H1 (cell line): ENCODE measurements around the gene GMCL1. TPM values are rescaled to one million over a fixed set of nuclear protein-coding genes. Genes with fewer than 3 reads are reported as not detected.

Experiments
- CTCF ChIA-PET: fragments of 300-600 bp; sonication (Branson Sonifier 250); formaldehyde crosslinking; loops from one replicate; lab custom pipeline; 2021; ENCODE audit not compliant: partially characterized antibody; lab: Charles Lee
- POLR2A ChIA-PET: fragments of 300-600 bp; sonication (Branson Sonifier 250); formaldehyde crosslinking; loops from one replicate; lab custom pipeline; 2021; ENCODE audit warnings: inconsistent platforms; ENCODE audit not compliant: partially characterized antibody; lab: Charles Lee
- DNase-seq, 2 experiments: peaks; one replicate each; pipeline versions ENCODE4 v3.0.0 to v3.0.0-alpha.2; 2010 to 2022; ENCODE audit warnings: low spot score in 2 of 2, low read depth in 1 of 2, mixed read lengths in 1 of 2
- FAIRE-seq: peaks from 2 replicates; lab custom pipeline; 2011; peaks lifted over from hg19 to GRCh38; lab: Jason Lieb, UNC
- H2AFZ ChIP-seq: 2 replicates; pipeline ENCODE4 v1.8.1; 2012; ENCODE audit warnings: low read length, inconsistent platforms
- H2AK5ac ChIP-seq: 2 replicates; pipeline ENCODE4 v1.6.1; 2013; ENCODE audit warnings: low read depth, low read length
- H2BK120ac ChIP-seq: replicated peaks from 2 replicates; pipeline ENCODE3; 2013; ENCODE audit warnings: low read depth, low read length, inconsistent platforms
- H2BK12ac ChIP-seq: 2 replicates; pipeline ENCODE4 v1.6.1; 2013; ENCODE audit warnings: low read depth, low read length
- H2BK15ac ChIP-seq: 2 replicates; pipeline ENCODE4 v1.6.1; 2013; ENCODE audit warnings: low read length
- H2BK20ac ChIP-seq: 2 replicates; pipeline ENCODE4 v1.6.1; 2013; ENCODE audit warnings: low read length
- H2BK5ac ChIP-seq: 2 replicates; pipeline ENCODE4 v1.6.1; 2013; ENCODE audit warnings: low read depth, low read length
- H3K14ac ChIP-seq: 2 replicates; pipeline ENCODE4 v1.6.1; 2013; ENCODE audit warnings: inconsistent platforms; ENCODE audit not compliant: insufficient read length
- H3K18ac ChIP-seq: 2 replicates; pipeline ENCODE4 v1.6.1; 2013; ENCODE audit warnings: low read length; ENCODE audit errors: extremely low read depth
- H3K23ac ChIP-seq: 2 replicates; pipeline ENCODE4 v1.6.1; 2013; ENCODE audit warnings: inconsistent platforms; ENCODE audit not compliant: insufficient read length
- H3K23me2 ChIP-seq: 2 replicates; pipeline ENCODE4 v1.6.1; 2013; ENCODE audit warnings: low read depth, low read length
- H3K27ac ChIP-seq: 2 replicates; pipeline ENCODE4 v1.6.1; 2011; ENCODE audit warnings: low read depth, low read length, inconsistent platforms
- H3K27me3 ChIP-seq, 4 experiments: replicated peaks in 1 of 4; 1 replicate in 1 of 4; 2 replicates in 3 of 4; pipeline versions ENCODE4 v1.6.1 to v1.8.1; 2011 to 2013; ENCODE audit warnings: low read length in 3 of 4, mild to moderate bottlenecking in 3 of 4, inconsistent platforms in 2 of 4, mixed read lengths in 2 of 4, moderate library complexity in 1 of 4; ENCODE audit not compliant: control insufficient read depth in 3 of 4, insufficient read depth in 3 of 4; ENCODE audit errors: extremely low read depth in 1 of 4
- H3K36me3 ChIP-seq, 4 experiments: 2 replicates each; pipeline versions ENCODE4 v1.6.1 to v1.8.1; 2011 to 2013; ENCODE audit warnings: mild to moderate bottlenecking in 4 of 4, low read length in 3 of 4, moderate library complexity in 2 of 4, control low read depth in 1 of 4, inconsistent platforms in 1 of 4; ENCODE audit not compliant: insufficient read depth in 4 of 4, control insufficient read depth in 2 of 4
- H3K4ac ChIP-seq: replicated peaks from 2 replicates; pipeline ENCODE3; 2013; ENCODE audit warnings: low read length, low read depth, mixed read lengths, inconsistent platforms; ENCODE audit not compliant: insufficient read length
- H3K4me1 ChIP-seq, 4 experiments: replicated peaks in 1 of 4; 1 replicate in 1 of 4; 2 replicates in 3 of 4; pipeline versions ENCODE4 v1.6.1 to v1.8.1; 2011 to 2013; ENCODE audit warnings: low read length in 3 of 4, inconsistent platforms in 2 of 4, mixed read lengths in 1 of 4; ENCODE audit not compliant: insufficient read depth in 4 of 4, control insufficient read depth in 3 of 4
- H3K4me2 ChIP-seq, 2 experiments: 2 replicates each; pipeline versions ENCODE4 v1.6.1 to v1.8.1; 2011 to 2013; ENCODE audit warnings: low read depth in 2 of 2, low read length in 2 of 2, control low read depth in 1 of 2, inconsistent platforms in 1 of 2, mild to moderate bottlenecking in 1 of 2; ENCODE audit not compliant: insufficient read depth in 1 of 2
- H3K4me3 ChIP-seq, 4 experiments: fragments of 200-600, 300-600 bp in 1 of 4; sonication (generic), shearing (Covaris generic), sonication (Bioruptor Twin) in 1 of 4; 2 replicates each; pipeline versions ENCODE4 v1.5.1 to v1.8.1; 2011 to 2016; ENCODE audit warnings: low read length in 4 of 4, low read depth in 3 of 4, control low read depth in 2 of 4, inconsistent platforms in 2 of 4, mild to moderate bottlenecking in 2 of 4, mixed read lengths in 1 of 4, moderate library complexity in 1 of 4; ENCODE audit not compliant: insufficient read depth in 2 of 4; ENCODE audit errors: extremely low read depth in 1 of 4
- H3K56ac ChIP-seq: replicated peaks from 2 replicates; pipeline ENCODE3; 2013; ENCODE audit warnings: low read depth, mild to moderate bottlenecking, mixed read lengths, low read length, inconsistent platforms; ENCODE audit not compliant: insufficient read length
- H3K79me1 ChIP-seq: 2 replicates; pipeline ENCODE4 v1.6.1; 2013; ENCODE audit warnings: low read depth, low read length, control low read depth
- H3K79me2 ChIP-seq, 2 experiments: 2 replicates each; pipeline versions ENCODE4 v1.6.1 to v1.8.1; 2012 to 2013; ENCODE audit warnings: low read length in 2 of 2, mild to moderate bottlenecking in 2 of 2, inconsistent platforms in 1 of 2; ENCODE audit not compliant: insufficient read depth in 2 of 2, control insufficient read depth in 1 of 2
- H3K9ac ChIP-seq, 4 experiments: replicated peaks in 1 of 4; 1 replicate in 1 of 4; 2 replicates in 3 of 4; pipeline versions ENCODE4 v1.6.1 to v1.8.1; 2011 to 2013; ENCODE audit warnings: low read depth in 3 of 4, low read length in 3 of 4, control low read depth in 2 of 4, mild to moderate bottlenecking in 2 of 4, moderate library complexity in 2 of 4, inconsistent platforms in 1 of 4; ENCODE audit errors: extremely low read depth in 1 of 4
- H3K9me3 ChIP-seq, 2 experiments: 2 replicates each; pipeline versions ENCODE4 v1.6.1 to v1.8.1; 2012 to 2013; ENCODE audit warnings: mild to moderate bottlenecking in 2 of 2, moderate library complexity in 2 of 2, control low read depth in 1 of 2, inconsistent platforms in 1 of 2, low read depth in 1 of 2, low read length in 1 of 2, mixed read lengths in 1 of 2; ENCODE audit not compliant: insufficient read depth in 2 of 2
- H4K20me1 ChIP-seq, 2 experiments: replicated peaks in 1 of 2; 2 replicates each; pipeline versions ENCODE3 to v1.8.1; 2011 to 2013; ENCODE audit warnings: inconsistent platforms in 2 of 2, low read length in 2 of 2, mild to moderate bottlenecking in 1 of 2; ENCODE audit not compliant: insufficient read depth in 2 of 2, control insufficient read depth in 1 of 2
- H4K5ac ChIP-seq: 2 replicates; pipeline ENCODE4 v1.6.1; 2013; ENCODE audit warnings: low read length, low read depth, mixed read lengths, inconsistent platforms; ENCODE audit not compliant: insufficient read length
- H4K8ac ChIP-seq: 2 replicates; pipeline ENCODE4 v1.8.0; 2013; ENCODE audit warnings: mild to moderate bottlenecking, moderate library complexity, low read length, inconsistent platforms; ENCODE audit not compliant: insufficient read depth; ENCODE audit errors: extremely low read depth
- H4K91ac ChIP-seq: replicated peaks from 2 replicates; pipeline ENCODE3; 2013; ENCODE audit warnings: low read length, mixed read lengths, inconsistent platforms; ENCODE audit not compliant: insufficient read length
- BACH1 ChIP-seq: IDR thresholded peaks from 2 replicates; pipeline ENCODE4 v1.6.1; 2012; ENCODE audit warnings: low read length, improper control_type of control experiment
- CEBPB ChIP-seq: IDR thresholded peaks from 2 replicates; pipeline ENCODE4 v1.6.1; 2012; ENCODE audit warnings: low read depth, low read length
- SIN3A ChIP-seq, 2 experiments: IDR thresholded peaks in 1 of 2; conservative IDR thresholded peaks in 1 of 2; 2 replicates each; pipeline ENCODE4 v1.6.1; 2011 to 2012; ENCODE audit warnings: low read length in 2 of 2, improper control_type of control experiment in 1 of 2, low read depth in 1 of 2, mild to moderate bottlenecking in 1 of 2
- SIRT6 ChIP-seq: IDR thresholded peaks from one replicate; pipeline ENCODE4 v1.7.1; 2012; ENCODE audit warnings: low read length, inconsistent platforms
- TBP ChIP-seq: IDR thresholded peaks from 2 replicates; pipeline ENCODE4 v1.6.1; 2011; ENCODE audit warnings: low read depth, low read length, improper control_type of control experiment
- WGBS, 2 experiments: shearing (Covaris generic) in 1 of 2; methylation state at CpG; one replicate each; pipeline versions ENCODE4 v1.1.6 to v1.1.7; 2013 to 2015; ENCODE audit warnings: low lambda C conversion rate in 2 of 2, mixed read lengths in 2 of 2, inconsistent platforms in 1 of 2, low coverage in 1 of 2, missing lambda C conversion rate in 1 of 2; ENCODE audit not compliant: insufficient replicate concordance in 2 of 2, insufficient coverage in 1 of 2, insufficient read length in 1 of 2; ENCODE audit errors: extremely low coverage in 1 of 2, missing lambda C conversion rate in 1 of 2; 5-methylcytosine and 5-hydroxymethylcytosine counted together
- polyA plus RNA-seq, 7 experiments: library from polyadenylated mRNA; depleted of rRNA in 3 of 7; stranded (reverse) in 5 of 7; unstranded in 2 of 7; fragments of >200 nt in 5 of 7; fragments of 200-250 nt in 2 of 7; gene quantifications; 1 replicate in 5 of 7; 2 replicates in 1 of 7; 4 replicates in 1 of 7; pipeline versions ENCODE4 v1.2.1 to v1.2.3, GENCODE V29; 2011 to 2013; ENCODE audit warnings: missing spikeins in 2 of 7, mixed read lengths in 2 of 7
- total RNA-seq: library from RNA; stranded (reverse); fragmentation: NEBNext Ultra II Directional; extraction: Animal tissue kit (Norgen Biotek cat#: 25700); gene quantifications from 2 replicates; pipeline ENCODE4 v1.2.1, GENCODE V29; 2021

The GMCL1 gene
- total and polyA plus RNA-seq, 2 of the 8 experiments (the other 6 are each of a cell fraction or from before 2014, with no cell fraction given), result 6.5 to 21.9 TPM

DNA sequence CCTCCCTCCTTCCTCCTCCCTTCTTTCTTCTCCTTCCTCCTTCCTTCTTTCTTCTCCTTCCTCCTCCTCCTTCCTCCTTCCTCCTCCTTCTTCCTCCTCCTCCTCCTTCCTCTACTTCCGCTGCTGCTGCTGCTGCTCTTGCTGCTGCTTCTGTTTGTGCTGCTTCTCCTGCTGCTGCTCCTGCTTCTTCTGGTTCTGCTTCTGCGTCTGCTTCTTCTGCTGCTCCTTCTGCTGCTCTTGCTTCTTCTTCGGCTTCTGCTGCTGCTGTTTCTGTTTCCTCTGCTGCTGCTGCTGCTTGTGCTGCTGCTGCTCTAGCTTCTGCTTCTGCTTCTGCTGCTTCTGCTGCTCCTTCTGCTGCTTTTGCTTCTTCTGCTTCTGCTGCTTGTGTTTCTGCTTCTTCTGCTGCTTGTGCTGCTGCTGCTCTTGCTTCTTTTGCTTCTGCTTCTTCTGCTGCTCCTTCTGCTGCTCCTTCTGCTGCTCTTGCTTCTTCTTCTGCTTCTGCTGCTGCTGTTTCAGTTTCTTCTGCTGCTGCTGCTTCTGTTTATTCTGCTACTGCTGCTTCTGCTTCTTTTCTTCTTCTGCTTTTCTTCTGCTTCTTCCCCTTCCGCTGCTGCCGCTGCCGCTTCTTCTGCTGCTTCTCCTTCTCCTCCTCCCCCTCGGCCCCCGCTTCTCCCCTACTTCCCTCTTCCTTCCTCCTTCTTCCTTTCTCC lies 72.9 kb downstream of the GMCL1 start:
- Histone ChIP-seq H3K4me2 (no peak overlapping the region), H3K9ac (no peak overlapping the region), H3K79me2 (no peaks in the 10 kb centered on the region), H3K4ac (no peak overlapping the region), H3K27me3 (no peaks in the 10 kb centered on the region), H2BK5ac (peak overlapping the region; percentile 66; the same call in 1 of the 2 replicates), H2BK120ac (no peak overlapping the region), H3K23me2 (peaks cover 3% of the 10 kb centered on the region; the same call in 1 of the 2 replicates), H2BK20ac (no peak overlapping the region), H2BK12ac (no peak overlapping the region), H4K91ac (no peak overlapping the region), H4K8ac (no peak overlapping the region), H4K20me1 (peaks cover 0 to 1% of the 10 kb centered on the region in 2 experiments), H2AK5ac (no peak overlapping the region), H2BK15ac (no peak overlapping the region), H2AFZ (no peak overlapping the region), H3K23ac (no peak overlapping the region), H4K5ac (no peak overlapping the region), H3K4me3 (no peak overlapping the region), H3K27ac (no peak overlapping the region), H3K4me1 (no peaks in the 10 kb centered on the region), H3K36me3 (peaks cover 7 to 52% (median 19%) of the 10 kb centered on the region in 4 experiments; a peak in 7 of 8 replicates), H3K9me3 (no peaks in the 10 kb centered on the region), H3K18ac (no peak overlapping the region), H3K14ac (no peak overlapping the region), H3K79me1 (peaks cover 2% of the 10 kb centered on the region), H3K56ac (no peak overlapping the region)
- 85% methylated on average over 8 of the region's 8 CpGs; no CpG with 5 or more reads in 1 of the 2 experiments for WGBS, 2 experiments
- FAIRE-seq (no peak), DNase-seq (no peak)
- CTCF ChIA-PET, result interaction anchor here (0.5 to 2.6 kb wide), 2 partner anchors 10 to 344 kb away, joined by 3 to 7 read pairs; no protein-coding TSS in a partner anchor
- TF ChIP-seq SIN3A (conservative IDR thresholded peaks at IDR 0.05 in 1 of 2, IDR thresholded peaks at IDR 0.05 in 1 of 2; ENCODE audit: low read depth in 1 of 2, low read length in 2 of 2) (no peak), CEBPB (no peak), TBP (no peak), SIRT6 (no peak), BACH1 (no peak)
- POLR2A ChIA-PET, result interaction anchor here (1.0 to 1.8 kb wide), 3 partner anchors 9 to 171 kb away, joined by 3 to 10 read pairs (median 3); partner anchors contain the start of gene SNRNP27
